ENCODE measurements around the gene NOPCHAP1.

The NOPCHAP1 gene

GRCh38 chr12:105020241-105020962 lies 34.3 kb downstream of the NOPCHAP1 start:
- DNase-seq (ENCODE audit: low spot score): no peak

- DNase-seq (ENCODE audit: low spot score): no peak
These were observed 38.8 kb downstream of the NOPCHAP1 start for GRCh38 chr12:105024928-105025327.

GRCh38 chr12:105025890-105026289 lies 39.8 kb downstream of the NOPCHAP1 start:
- DNase-seq (ENCODE audit: low spot score): peak; percentile 45

GRCh38 chr12:105026411-105026810 lies 40.3 kb downstream of the NOPCHAP1 start:
- no peak for DNase-seq (ENCODE audit: low spot score)

- DNase-seq (ENCODE audit: low spot score): no peak
These were observed 45.0 kb downstream of the NOPCHAP1 start for GRCh38 chr12:105030820-105031807.

- DNase-seq (ENCODE audit: low spot score): no peak
These were observed 46.7 kb downstream of the NOPCHAP1 start for GRCh38 chr12:105032703-105033357.

GRCh38 chr12:105033851-105034250 lies 47.7 kb downstream of the NOPCHAP1 start:
- no peak for DNase-seq (ENCODE audit: low spot score)

Data from GM03348 (cell line).